ENCODE results near the gene CD164. TPM values are rescaled to one million over a fixed set of nuclear protein-coding genes. Genes with fewer than 3 reads are reported as not detected.

The CD164 gene
- total and polyA plus RNA-seq, 12 donors = 88.5 to 180 (median 130) TPM

DNA sequence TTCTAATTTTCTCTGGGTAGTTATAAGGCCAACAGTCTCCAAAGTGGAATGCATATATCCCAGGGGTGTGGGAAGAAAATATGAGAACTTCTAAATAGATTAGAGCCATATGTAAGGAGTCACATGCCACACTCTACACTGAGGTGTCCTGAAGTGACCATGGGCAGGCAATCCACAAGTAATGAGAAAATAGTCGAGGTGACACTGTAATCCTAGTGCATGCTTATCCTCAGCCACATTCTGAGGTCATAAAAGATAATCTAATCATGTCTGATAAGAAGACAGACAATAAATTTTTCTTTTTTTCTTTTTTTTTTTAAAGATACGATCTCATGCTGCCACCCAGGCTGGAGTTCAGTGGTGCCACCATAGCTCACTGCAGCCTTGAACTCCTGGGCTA, 62.2 kb downstream of the CD164 start:
- Histone ChIP-seq H3K36me3 (no peaks in the 10 kb centered on the region), H3K4me1 (peaks cover 0 to 25% (median 4%) of the 10 kb centered on the region in 9 donors), H3K4me3 (no peak overlapping the region), H3K27me3 (no peaks in the 10 kb centered on the region), H3K9me3 (no peaks in the 10 kb centered on the region), H3K27ac (no peak overlapping the region)
- ATAC-seq (no peak), DNase-seq (no peak)
- 71 to 77% methylated on average over 2 of the region's 2 CpGs for WGBS, 2 donors
- intact Hi-C loops (cut with DNase I) = no loop called here
- TF ChIP-seq, protein P1, sequence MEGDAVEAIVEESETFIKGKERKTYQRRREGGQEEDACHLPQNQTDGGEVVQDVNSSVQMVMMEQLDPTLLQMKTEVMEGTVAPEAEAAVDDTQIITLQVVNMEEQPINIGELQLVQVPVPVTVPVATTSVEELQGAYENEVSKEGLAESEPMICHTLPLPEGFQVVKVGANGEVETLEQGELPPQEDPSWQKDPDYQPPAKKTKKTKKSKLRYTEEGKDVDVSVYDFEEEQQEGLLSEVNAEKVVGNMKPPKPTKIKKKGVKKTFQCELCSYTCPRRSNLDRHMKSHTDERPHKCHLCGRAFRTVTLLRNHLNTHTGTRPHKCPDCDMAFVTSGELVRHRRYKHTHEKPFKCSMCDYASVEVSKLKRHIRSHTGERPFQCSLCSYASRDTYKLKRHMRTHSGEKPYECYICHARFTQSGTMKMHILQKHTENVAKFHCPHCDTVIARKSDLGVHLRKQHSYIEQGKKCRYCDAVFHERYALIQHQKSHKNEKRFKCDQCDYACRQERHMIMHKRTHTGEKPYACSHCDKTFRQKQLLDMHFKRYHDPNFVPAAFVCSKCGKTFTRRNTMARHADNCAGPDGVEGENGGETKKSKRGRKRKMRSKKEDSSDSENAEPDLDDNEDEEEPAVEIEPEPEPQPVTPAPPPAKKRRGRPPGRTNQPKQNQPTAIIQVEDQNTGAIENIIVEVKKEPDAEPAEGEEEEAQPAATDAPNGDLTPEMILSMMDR (IDR thresholded peaks at IDR 0.05) = no peak

- peak in 1 of 2 donors; percentile 18 for DNase-seq
- peaks cover 0 to 19% (median 4%) of the 10 kb centered on the region in 9 donors for H3K4me1 ChIP-seq
- ATAC-seq = peak in 7 of 8 donors; percentile 25 to 87 (median 71)
- no peaks in the 10 kb centered on the region for H3K9me3 ChIP-seq
- H3K4me3 ChIP-seq = no peak overlapping the region
- 48 to 66% methylated on average over 11 of the region's 11 CpGs for WGBS, 2 donors
- TF ChIP-seq, protein P1 (IDR thresholded peaks at IDR 0.05) = no peak
- H3K36me3 ChIP-seq = no peaks in the 10 kb centered on the region
- H3K27me3 ChIP-seq = no peaks in the 10 kb centered on the region
- H3K27ac ChIP-seq = peak overlapping the region in 7 of 10 donors; percentile 5 to 64 (median 41)
- intact Hi-C loops (cut with DNase I) = no loop called here
Observed at GRCh38 chr6:109318328-109318876, 63.9 kb downstream of the CD164 start.

- TF ChIP-seq, protein P1 (IDR thresholded peaks at IDR 0.05) = no peak
- DNase-seq (no peak), ATAC-seq (no peak)
- no peaks in the 10 kb centered on the region for H3K9me3 ChIP-seq
- WGBS, 2 donors = 94 to 97% methylated on average over 5 of the region's 5 CpGs
- H3K4me1 ChIP-seq = peaks cover 0 to 15% (median 4%) of the 10 kb centered on the region in 9 donors
- H3K36me3 ChIP-seq = no peaks in the 10 kb centered on the region
- H3K27me3 ChIP-seq = no peaks in the 10 kb centered on the region
- intact Hi-C loops (cut with DNase I) = no loop called here
- no peak overlapping the region for H3K27ac ChIP-seq
- H3K4me3 ChIP-seq = no peak overlapping the region
Observed at GRCh38 chr6:109316909-109317308, 65.4 kb downstream of the CD164 start.

Other genes starting within 250 kb of the CD164 start
- gene PPIL6, start 58.2 kb upstream of the CD164 start, total RNA-seq = 1 to 10 TPM; 1.4 to 5.2 (median 3.0) TPM
- 1 to 10 TPM in 1 of 2 donors, under 1 TPM in 1; 0.44 to 2.0 TPM for gene PPIL6, start 58.2 kb upstream of the CD164 start, polyA plus RNA-seq
- gene SMPD2, start 58.3 kb upstream of the CD164 start, total RNA-seq = 1 to 10 TPM; 2.1 to 6.4 (median 3.8) TPM
- 1 to 10 TPM; 4.8 to 8.9 TPM for gene SMPD2, start 58.3 kb upstream of the CD164 start, polyA plus RNA-seq
- 10 to 100 TPM in 2 of 10 donors, 1 to 10 TPM in 8; 2.4 to 11.5 (median 4.9) TPM for gene MICAL1, start 73.3 kb upstream of the CD164 start, total RNA-seq
- 10 to 100 TPM; 10.2 to 24.0 TPM for gene MICAL1, start 73.3 kb upstream of the CD164 start, polyA plus RNA-seq
- gene ZBTB24, start 100.8 kb upstream of the CD164 start, total RNA-seq = 1 to 10 TPM; 2.4 to 4.0 (median 3.3) TPM
- 1 to 10 TPM; 1.1 to 2.3 TPM for gene ZBTB24, start 100.8 kb upstream of the CD164 start, polyA plus RNA-seq